GM18498 (cell line): ENCODE measurements around the gene EEFSEC.

Experiments used
- ATAC-seq: cut with Tn5 transposase; IDR thresholded peaks from one replicate; pipeline ENCODE4 v1.9.1; 2021; ENCODE audit warnings: mild to moderate bottlenecking, moderate library complexity; ENCODE audit not compliant: unreplicated experiment

Gene EEFSEC

GRCh38 chr3:128182656-128183055 lies 29.4 kb downstream of the EEFSEC start:
- ATAC-seq: no peak

GRCh38 chr3:128185630-128186447 lies 32.6 kb downstream of the EEFSEC start:
- ATAC-seq: no peak

GRCh38 chr3:128187495-128187894 lies 34.2 kb downstream of the EEFSEC start:
- ATAC-seq: no peak

- no peak for ATAC-seq
These were observed 35.0 kb downstream of the EEFSEC start for GRCh38 chr3:128188326-128188725.

- ATAC-seq: no peak
These were observed 35.7 kb downstream of the EEFSEC start for GRCh38 chr3:128188956-128189355.

GRCh38 chr3:128190501-128190900 lies 37.2 kb downstream of the EEFSEC start:
- ATAC-seq: no peak

- ATAC-seq: no peak
These were observed 38.9 kb downstream of the EEFSEC start for GRCh38 chr3:128192131-128192530.

GRCh38 chr3:128193168-128193567 lies 39.9 kb downstream of the EEFSEC start:
- no peak for ATAC-seq

GRCh38 chr3:128194843-128195242 lies 41.6 kb downstream of the EEFSEC start:
- no peak for ATAC-seq

GRCh38 chr3:128195369-128195768 lies 42.1 kb downstream of the EEFSEC start:
- no peak for ATAC-seq

- ATAC-seq: no peak
These were observed 42.5 kb downstream of the EEFSEC start for GRCh38 chr3:128195802-128196201.

GRCh38 chr3:128196647-128197046 lies 43.4 kb downstream of the EEFSEC start:
- no peak for ATAC-seq

GRCh38 chr3:128197855-128198254 lies 44.6 kb downstream of the EEFSEC start:
- no peak for ATAC-seq

- no peak for ATAC-seq
These were observed 45.0 kb downstream of the EEFSEC start for GRCh38 chr3:128198313-128198712.

- ATAC-seq: no peak
These were observed 45.8 kb downstream of the EEFSEC start for GRCh38 chr3:128199110-128199509.

GRCh38 chr3:128201158-128201755 lies 48.0 kb downstream of the EEFSEC start:
- ATAC-seq: no peak

GRCh38 chr3:128203169-128203568 lies 49.9 kb downstream of the EEFSEC start:
- no peak for ATAC-seq

GRCh38 chr3:128205558-128206145 lies 52.4 kb downstream of the EEFSEC start:
- ATAC-seq: no peak

GRCh38 chr3:128207951-128208350 lies 54.7 kb downstream of the EEFSEC start:
- ATAC-seq: no peak

GRCh38 chr3:128210711-128211110 lies 57.4 kb downstream of the EEFSEC start:
- ATAC-seq: no peak

GRCh38 chr3:128214056-128214455 lies 60.8 kb downstream of the EEFSEC start:
- ATAC-seq: no peak

GRCh38 chr3:128215290-128215689 lies 62.0 kb downstream of the EEFSEC start:
- ATAC-seq: no peak
